HepG2 (cell line): ENCODE data around the gene CA11. TPM values are rescaled to one million over a fixed set of nuclear protein-coding genes. Genes with fewer than 3 reads are reported as not detected.
A peak's percentile ranks its signal among the peaks of the same experiment; 100 is the strongest.

Experiments
- AKAP8 ChIP-seq: sonication (generic); formaldehyde crosslinking; IDR thresholded peaks from 2 replicates; pipeline ENCODE4 v1.5.1; 2020; ENCODE audit warnings: mild to moderate bottlenecking, missing genetic modification reagents
- ATF1 ChIP-seq: IDR thresholded peaks from 2 replicates; pipeline ENCODE4 v1.6.1; 2016; ENCODE audit warnings: mild to moderate bottlenecking, control low read depth
- CENPX ChIP-seq: sonication (generic); formaldehyde crosslinking; IDR thresholded peaks from 2 replicates; pipeline ENCODE4 v1.9.0; 2021; ENCODE audit warnings: mild to moderate bottlenecking, missing genetic modification reagents, moderate library complexity
- FOXP1 ChIP-seq, 2 experiments: fragments of 450-650 bp in 1 of 2; IDR thresholded peaks; 2 replicates each; pipeline ENCODE4 v1.6.1; 2017 to 2018; ENCODE audit warnings: antibody characterized with exemption in 1 of 2
- HHEX ChIP-seq: IDR thresholded peaks from 2 replicates; pipeline ENCODE4 v1.6.1; 2016; ENCODE audit warnings: control low read depth
- HNF4A ChIP-seq: sonication (generic); formaldehyde crosslinking; IDR thresholded peaks from 2 replicates; pipeline ENCODE4 v1.4.0; 2020; ENCODE audit warnings: missing genetic modification reagents
- IKZF1 ChIP-seq: fragments of 450-650 bp; IDR thresholded peaks from 2 replicates; pipeline ENCODE4 v1.7.1; 2016
- IRF1 ChIP-seq: sonication (generic); formaldehyde crosslinking; IDR thresholded peaks from 2 replicates; pipeline ENCODE4 v1.4.0; 2020; ENCODE audit warnings: low read depth, mild to moderate bottlenecking, missing genetic modification reagents
- MAFK ChIP-seq, 2 experiments: IDR thresholded peaks in 1 of 2; conservative IDR thresholded peaks in 1 of 2; 2 replicates each; pipeline ENCODE4 v1.6.1; 2011; ENCODE audit warnings: improper control_type of control experiment in 2 of 2, low read length in 2 of 2
- NPAS2 ChIP-seq: sonication (generic); formaldehyde crosslinking; IDR thresholded peaks from 2 replicates; pipeline ENCODE4 v1.8.0; 2022; ENCODE audit warnings: mild to moderate bottlenecking, missing genetic modification reagents, borderline replicate concordance
- NR2F1 ChIP-seq, 2 experiments: fragments of 450-650 bp in 1 of 2; formaldehyde crosslinking in 1 of 2; IDR thresholded peaks; 2 replicates each; pipeline versions ENCODE4 v1.5.0 to v1.6.1; 2016 to 2020; ENCODE audit warnings: mild to moderate bottlenecking in 1 of 2, missing compliant biosample characterization in 1 of 2, missing genetic modification reagents in 1 of 2, moderate library complexity in 1 of 2
- RARA ChIP-seq: IDR thresholded peaks from 2 replicates; pipeline ENCODE4 v1.6.1; 2016; ENCODE audit warnings: missing genetic modification reagents, missing compliant biosample characterization
- RBM22 ChIP-seq: fragments of 200-400 bp; formaldehyde crosslinking; optimal IDR thresholded peaks from 2 replicates; pipeline ENCODE3; 2017; ENCODE audit warnings: mild to moderate bottlenecking, low read length, moderate library complexity
- SMAD9 ChIP-seq: sonication (generic); formaldehyde crosslinking; IDR thresholded peaks from 2 replicates; pipeline ENCODE4 v1.5.1; 2020; ENCODE audit warnings: mild to moderate bottlenecking, missing genetic modification reagents
- TBX3 ChIP-seq: fragments of 450-650 bp; IDR thresholded peaks from 2 replicates; pipeline ENCODE4 v1.6.1; 2017; ENCODE audit warnings: antibody characterized with exemption, mild to moderate bottlenecking, inconsistent platforms, borderline replicate concordance
- TRIM22 ChIP-seq: fragments of 450-650 bp; IDR thresholded peaks from 2 replicates; pipeline ENCODE4 v1.6.1; 2017
- ZBTB25 ChIP-seq: IDR thresholded peaks from 2 replicates; pipeline ENCODE4 v1.6.1; 2018; ENCODE audit warnings: missing genetic modification reagents
- ZFP90 ChIP-seq: sonication (generic); formaldehyde crosslinking; IDR thresholded peaks from 2 replicates; pipeline ENCODE4 v1.8.0; 2022; ENCODE audit warnings: missing genetic modification reagents, mild to moderate bottlenecking, inconsistent platforms, borderline replicate concordance
- ZNF781 ChIP-seq: sonication (generic); formaldehyde crosslinking; IDR thresholded peaks from 2 replicates; pipeline ENCODE4 v1.5.1; 2020; ENCODE audit warnings: borderline replicate concordance, mild to moderate bottlenecking, missing genetic modification reagents; ENCODE audit errors: not compliant biosample characterization
- ZNF800 ChIP-seq: sonication (generic); formaldehyde crosslinking; IDR thresholded peaks from 2 replicates; pipeline ENCODE4 v1.4.0; 2020; ENCODE audit warnings: missing genetic modification reagents
- ZUFSP ChIP-seq: sonication (generic); formaldehyde crosslinking; IDR thresholded peaks from 2 replicates; pipeline ENCODE4 v1.9.0; 2021; ENCODE audit warnings: missing genetic modification reagents, mild to moderate bottlenecking, borderline replicate concordance
- polyA plus RNA-seq, 8 experiments: library from polyadenylated mRNA; depleted of rRNA in 3 of 8; stranded (reverse) in 7 of 8; unstranded in 1 of 8; fragments of >200 nt; fragmentation: Illumina TruSeq in 4 of 8; extraction: Trizol in 4 of 8; gene quantifications; 2 replicates each; pipeline versions ENCODE4 v1.2.1 to v1.2.3, GENCODE V29; 2011 to 2016; ENCODE audit warnings: low read depth in 4 of 8, missing spikeins in 1 of 8, mixed read lengths in 1 of 8; ENCODE audit not compliant: insufficient read depth in 1 of 8
- total RNA-seq, 5 experiments: library from RNA; depleted of rRNA; stranded (reverse); fragments of >200 nt; fragmentation: Illumina TruSeq; extraction: Trizol; gene quantifications; 2 replicates each; pipeline ENCODE4 v1.2.3, GENCODE V29; 2016; ENCODE audit warnings: low read depth in 1 of 5

CA11 gene
- total and polyA plus RNA-seq, 2 of the 13 experiments (the other 11 are each of a cell fraction or from before 2014, with no cell fraction given), result 0.41 to 0.58 TPM

- peak; percentile 44; the same call in 1 of the 2 replicates for TF ChIP-seq ZBTB25 (CRISPR knock-in tag)
- TF ChIP-seq SMAD9 (CRISPR knock-in tag), result no peak
- TF ChIP-seq AKAP8 (CRISPR knock-in tag), result no peak
- TF ChIP-seq CENPX (CRISPR knock-in tag), result no peak
- peak; percentile 97 for TF ChIP-seq NPAS2
- no peak for TF ChIP-seq IKZF1
- 0 out of 2 replicates have a peak, but pooled peaks have one; percentile 24 for TF ChIP-seq ZNF800 (CRISPR knock-in tag)
- no peak for TF ChIP-seq HHEX (CRISPR knock-in tag)
- peak; percentile 39 for TF ChIP-seq HNF4A (CRISPR knock-in tag)
- TF ChIP-seq MAFK (conservative IDR thresholded peaks at IDR 0.05 in 1 of 2, IDR thresholded peaks at IDR 0.05 in 1 of 2; ENCODE audit: low read length in 2 of 2), result no peak
- TF ChIP-seq TBX3, result peak; percentile 67
- TF ChIP-seq IRF1 (CRISPR knock-in tag), result no peak
- 0 out of 2 replicates have a peak, but pooled peaks have one; percentile 25 for TF ChIP-seq ZFP90 (CRISPR knock-in tag)
- peak; percentile 95 for TF ChIP-seq RARA (CRISPR knock-in tag)
- TF ChIP-seq FOXP1 (IDR thresholded peaks at IDR 0.05), result no peak
- TF ChIP-seq FOXP1 (CRISPR knock-in tag; IDR thresholded peaks at IDR 0.05), result no peak
- no peak for TF ChIP-seq ZUFSP
- TF ChIP-seq RBM22, result no peak
- peak in 1 of 2 experiments; percentile 60; a peak in 2 of 4 replicates for TF ChIP-seq NR2F1 (CRISPR knock-in tag; IDR thresholded peaks at IDR 0.05)
- no peak for TF ChIP-seq ATF1 (CRISPR knock-in tag)
- TF ChIP-seq TRIM22, result no peak
- no peak for TF ChIP-seq ZNF781 (CRISPR knock-in tag)
These were observed 11.3 kb downstream of the CA11 start (continued) for GRCh38 chr19:48634424-48635262.
